Measurements from ENCODE around the gene PCNX2.

Gene PCNX2

DNA sequence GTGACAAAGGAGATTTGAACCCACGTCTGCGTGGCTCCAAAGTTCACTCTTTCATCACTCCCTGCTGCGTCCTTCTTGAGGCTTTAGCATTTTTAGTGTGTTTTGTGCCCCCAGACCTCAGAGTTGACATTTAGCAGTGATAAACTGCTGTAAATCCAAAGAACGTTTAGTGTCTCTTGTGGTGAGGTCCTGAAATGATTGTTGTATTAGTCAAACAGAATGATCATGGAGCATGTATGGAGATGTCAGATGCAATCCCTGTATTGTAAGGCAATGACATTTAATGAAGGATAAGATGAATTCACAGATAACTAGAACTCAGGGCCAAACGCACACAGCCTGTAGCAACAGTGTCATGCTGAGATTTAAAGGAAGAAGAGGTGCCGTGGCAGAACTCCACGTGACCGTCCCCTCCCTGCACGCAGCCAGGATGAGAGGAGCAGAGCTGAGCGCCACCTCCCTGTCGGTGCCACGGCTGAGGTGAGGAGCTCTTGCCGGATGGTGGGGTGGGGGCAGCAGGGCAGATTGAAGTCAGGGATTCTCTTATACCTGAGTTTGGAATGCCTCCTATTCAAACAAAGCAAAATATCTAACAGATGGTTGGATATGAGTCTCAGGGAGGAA is 315.1 kb downstream of the PCNX2 start:
- DNase-seq: no peak

DNA sequence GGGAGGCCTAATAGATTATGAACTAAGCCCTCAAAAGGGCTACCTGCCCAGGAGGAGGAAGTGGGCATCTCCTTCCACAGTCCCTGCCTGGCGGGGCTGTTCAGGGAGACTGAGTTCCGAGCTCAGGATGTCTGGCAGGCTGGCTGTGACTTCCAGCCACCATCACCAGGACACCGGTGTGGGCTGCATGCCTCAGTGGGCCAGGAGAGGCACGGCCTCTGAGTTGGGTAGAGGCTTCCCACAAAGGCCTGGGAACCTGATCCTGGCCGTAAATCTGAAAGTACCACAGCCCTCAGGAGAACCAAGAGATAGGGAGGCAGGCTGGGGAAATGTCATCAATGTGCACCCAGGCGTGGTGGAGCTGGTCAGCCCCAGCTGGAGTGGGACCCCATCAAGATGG is 316.0 kb downstream of the PCNX2 start:
- DNase-seq: no peak

- no peak for DNase-seq
These were observed 316.7 kb downstream of the PCNX2 start for GRCh38 chr1:232978815-232979214.

DNA sequence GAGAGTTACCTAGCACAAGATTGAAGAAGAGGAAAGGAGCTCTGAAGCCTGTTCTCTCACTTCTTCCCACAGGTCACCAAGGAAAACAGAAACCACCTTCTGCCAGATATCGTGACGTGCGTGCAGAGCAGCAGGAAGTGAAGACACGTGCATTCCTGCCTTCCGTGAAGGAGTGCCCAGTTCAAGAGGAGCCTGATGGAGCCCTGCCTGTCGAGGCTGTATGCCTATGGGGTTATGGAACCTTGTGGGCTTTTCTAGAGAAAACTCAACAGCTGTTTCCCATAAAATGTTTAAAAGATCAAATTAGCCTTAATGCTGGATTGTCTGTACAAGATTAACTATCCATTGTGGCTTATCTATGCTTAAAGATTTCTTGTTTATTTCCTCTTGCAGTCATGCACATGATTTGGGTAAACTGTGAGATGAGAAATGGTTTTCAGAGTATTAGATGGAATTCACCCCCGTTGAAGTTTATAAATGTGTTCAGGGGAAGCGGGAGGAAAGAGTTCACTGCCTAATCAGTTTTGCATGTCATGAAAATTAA is 317.4 kb downstream of the PCNX2 start:
- DNase-seq: no peak

DNA sequence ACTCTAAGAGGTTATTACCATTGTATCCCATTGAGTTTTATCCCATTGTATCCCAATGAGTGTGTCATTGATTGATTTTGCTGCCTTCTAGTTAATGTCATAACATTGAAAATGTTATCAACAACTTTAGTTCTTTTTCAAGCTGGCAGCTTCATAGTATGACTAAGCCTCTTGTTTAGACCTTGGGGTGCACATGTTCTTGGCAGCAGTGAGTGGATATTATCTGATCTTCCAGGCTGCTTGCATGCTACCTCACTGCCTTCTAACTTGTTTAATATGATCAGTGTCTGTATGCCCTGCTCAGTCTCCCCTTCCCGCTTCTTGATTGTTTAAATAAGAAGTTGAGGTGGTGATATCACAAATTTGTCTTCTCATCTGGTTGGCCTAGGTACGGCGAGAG is 320.6 kb downstream of the PCNX2 start:
- DNase-seq: no peak

DNA sequence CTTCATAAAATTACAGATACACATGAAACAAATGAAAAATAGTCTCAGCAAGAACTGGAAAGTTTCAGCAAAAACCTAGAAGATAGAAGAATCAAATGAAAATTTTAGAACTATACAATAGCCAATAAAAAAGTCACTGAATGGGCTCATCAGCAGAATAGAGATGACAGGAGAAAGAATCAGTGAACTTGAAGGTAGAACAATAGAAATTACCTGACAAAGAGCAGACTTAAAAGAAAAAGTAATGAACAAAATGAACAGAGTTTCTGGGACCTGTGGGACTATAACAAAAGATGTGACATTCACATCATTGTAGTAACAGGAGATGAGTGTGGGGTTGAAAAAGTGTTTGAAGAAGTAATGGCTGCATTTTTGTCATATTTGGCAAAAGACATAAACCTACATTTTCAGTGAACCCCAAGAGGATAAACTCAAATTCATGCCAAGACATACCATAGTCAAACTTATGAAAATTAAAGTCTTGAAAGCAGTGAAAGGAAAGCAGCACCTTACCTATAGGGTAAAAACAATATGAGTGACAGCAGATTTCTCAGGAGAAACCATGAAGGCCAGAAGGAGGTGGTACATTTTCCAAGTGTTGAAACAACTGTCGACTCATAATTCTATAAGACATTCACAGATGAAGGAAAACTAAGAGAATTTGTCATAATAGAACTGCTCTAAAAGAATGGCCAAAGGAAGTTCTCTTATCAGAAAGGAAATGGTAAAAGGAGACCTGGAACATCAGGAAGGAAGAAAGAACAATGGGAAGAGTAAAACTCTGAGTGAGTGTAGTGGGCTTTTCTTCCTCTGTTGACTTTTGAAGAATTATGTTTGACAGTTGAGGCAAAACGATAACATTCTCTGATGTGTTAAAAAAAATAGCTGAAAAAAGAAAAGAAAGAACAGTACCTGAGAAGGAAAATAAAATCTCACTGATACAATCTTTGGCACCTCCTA is 321.6 kb downstream of the PCNX2 start:
- no peak for DNase-seq

- no peak for DNase-seq
These were observed 325.0 kb downstream of the PCNX2 start for GRCh38 chr1:232970508-232970907.

DNA sequence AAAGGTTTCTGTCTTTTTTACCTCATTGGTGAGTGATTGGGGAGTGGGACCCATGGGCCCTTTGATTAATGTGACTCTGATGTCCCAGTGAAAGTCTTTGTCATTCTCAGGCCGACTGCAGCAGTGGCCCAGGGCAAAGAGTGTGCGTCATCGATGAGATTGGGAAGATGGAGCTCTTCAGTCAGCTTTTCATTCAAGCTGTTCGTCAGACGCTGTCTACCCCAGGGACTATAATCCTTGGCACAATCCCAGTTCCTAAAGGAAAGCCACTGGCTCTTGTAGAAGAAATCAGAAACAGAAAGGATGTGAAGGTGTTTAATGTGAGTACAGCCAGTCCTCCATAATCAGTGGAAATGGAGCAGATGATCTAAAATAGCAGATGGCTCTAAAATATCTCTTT is 325.7 kb downstream of the PCNX2 start:
- DNase-seq: no peak

DNA sequence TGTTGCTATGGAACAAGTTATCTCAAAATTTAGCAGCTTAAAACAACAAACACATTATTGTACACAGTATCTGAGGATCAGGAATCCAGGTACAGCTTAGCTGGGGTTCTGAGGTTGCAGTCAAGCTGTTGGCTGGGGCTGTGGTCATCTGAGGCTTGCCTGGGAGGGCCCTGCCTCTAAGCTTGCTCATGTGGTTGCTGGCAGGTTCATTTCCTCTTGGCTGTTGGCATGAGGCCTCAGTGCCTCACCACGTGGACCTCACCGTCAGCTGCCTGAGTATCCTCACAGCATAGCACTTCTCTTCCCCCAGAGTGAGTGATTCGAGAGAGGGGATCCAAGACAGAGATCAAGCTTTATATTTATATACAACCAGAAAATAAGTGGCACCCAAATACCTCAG is 326.6 kb downstream of the PCNX2 start:
- no peak for DNase-seq

- no peak for DNase-seq
These were observed 327.1 kb downstream of the PCNX2 start for GRCh38 chr1:232968391-232968790.

DNA sequence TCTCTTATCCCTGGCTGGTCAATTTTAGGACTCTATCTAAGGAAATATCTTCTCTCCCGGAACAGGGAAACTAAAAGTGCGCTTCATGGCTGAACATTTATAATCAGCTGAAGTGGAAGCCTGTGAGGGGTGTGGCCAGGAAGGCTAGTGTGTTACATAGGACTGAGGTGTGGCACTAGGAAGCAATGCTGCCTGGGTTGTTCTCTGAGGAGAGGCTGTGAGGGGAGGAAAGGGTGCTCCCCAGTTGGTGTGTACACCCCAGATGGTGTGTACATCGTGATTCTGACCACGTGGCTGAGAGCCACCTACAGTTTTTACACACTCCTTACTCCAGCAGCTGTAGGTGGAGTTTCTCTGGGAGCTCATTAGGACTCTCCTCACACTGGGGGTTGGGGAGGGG is 328.9 kb downstream of the PCNX2 start:
- DNase-seq: no peak

- no peak for DNase-seq
These were observed 329.7 kb downstream of the PCNX2 start for GRCh38 chr1:232965912-232966217.

- no peak for DNase-seq
These were observed 330.2 kb downstream of the PCNX2 start for GRCh38 chr1:232965124-232965911.

GRCh38 chr1:232964601-232965000 is 330.9 kb downstream of the PCNX2 start:
- no peak for DNase-seq

GRCh38 chr1:232962761-232963745 is 332.5 kb downstream of the PCNX2 start:
- no peak for DNase-seq

DNA sequence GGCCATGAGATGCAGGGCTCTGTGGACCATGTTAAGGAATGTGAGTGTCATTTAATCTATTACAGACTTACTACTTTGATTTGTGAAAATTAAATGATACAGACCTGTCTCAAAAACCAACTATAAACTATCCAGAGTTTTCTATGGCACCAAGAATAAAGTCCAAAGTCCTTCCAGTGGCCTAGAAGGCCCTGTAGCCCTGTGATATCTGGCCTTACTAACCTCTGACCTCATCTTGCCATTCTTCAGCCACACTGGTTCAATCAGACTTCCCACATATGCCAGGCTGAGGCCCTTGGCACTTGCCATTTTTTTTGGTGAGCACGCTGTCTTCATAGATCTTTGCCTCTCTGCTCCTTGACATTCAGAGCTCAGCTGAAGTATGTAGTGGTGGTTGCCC is 337.5 kb downstream of the PCNX2 start:
- no peak for DNase-seq

DNA sequence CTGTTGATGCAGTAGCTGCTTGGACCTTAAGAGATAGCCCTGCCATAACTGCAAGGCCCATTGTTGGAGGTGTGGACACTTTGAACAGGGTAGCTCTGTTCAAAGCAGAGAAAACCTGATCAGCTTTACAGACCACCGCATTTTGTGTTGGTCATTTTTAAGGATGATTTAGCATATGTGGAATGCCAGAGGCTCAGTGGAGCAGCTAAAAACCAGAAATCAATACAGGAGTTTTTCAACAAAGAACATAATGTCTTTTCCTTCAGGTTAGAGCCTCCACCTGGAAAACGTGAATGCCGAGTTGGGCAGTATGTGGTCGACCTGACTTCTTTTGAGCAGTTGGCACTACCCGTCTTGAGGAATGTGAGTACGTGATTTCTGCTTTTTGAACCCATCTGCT is 339.4 kb downstream of the PCNX2 start:
- DNase-seq: no peak

GRCh38 chr1:232954594-232955365 is 340.7 kb downstream of the PCNX2 start:
- DNase-seq: no peak

- peak; percentile 36 for DNase-seq
These were observed 342.7 kb downstream of the PCNX2 start for GRCh38 chr1:232952514-232953499.

GRCh38 chr1:232951605-232952004 is 343.9 kb downstream of the PCNX2 start:
- DNase-seq: no peak

Measured in stimulated activated CD4-positive, alpha-beta T cell treated with anti-CD3 and anti-CD28 coated beads, Interleukin-4, amount 100 ng/mL, for 24 hours (primary cell).